ENCODE results near the gene ATP7B.

Gene ATP7B

GRCh38 chr13:51943721-51944120, 67.5 kb downstream of the ATP7B start:
- DNase-seq (ENCODE audit: low spot score) = no peak
- TF ChIP-seq, protein P1, sequence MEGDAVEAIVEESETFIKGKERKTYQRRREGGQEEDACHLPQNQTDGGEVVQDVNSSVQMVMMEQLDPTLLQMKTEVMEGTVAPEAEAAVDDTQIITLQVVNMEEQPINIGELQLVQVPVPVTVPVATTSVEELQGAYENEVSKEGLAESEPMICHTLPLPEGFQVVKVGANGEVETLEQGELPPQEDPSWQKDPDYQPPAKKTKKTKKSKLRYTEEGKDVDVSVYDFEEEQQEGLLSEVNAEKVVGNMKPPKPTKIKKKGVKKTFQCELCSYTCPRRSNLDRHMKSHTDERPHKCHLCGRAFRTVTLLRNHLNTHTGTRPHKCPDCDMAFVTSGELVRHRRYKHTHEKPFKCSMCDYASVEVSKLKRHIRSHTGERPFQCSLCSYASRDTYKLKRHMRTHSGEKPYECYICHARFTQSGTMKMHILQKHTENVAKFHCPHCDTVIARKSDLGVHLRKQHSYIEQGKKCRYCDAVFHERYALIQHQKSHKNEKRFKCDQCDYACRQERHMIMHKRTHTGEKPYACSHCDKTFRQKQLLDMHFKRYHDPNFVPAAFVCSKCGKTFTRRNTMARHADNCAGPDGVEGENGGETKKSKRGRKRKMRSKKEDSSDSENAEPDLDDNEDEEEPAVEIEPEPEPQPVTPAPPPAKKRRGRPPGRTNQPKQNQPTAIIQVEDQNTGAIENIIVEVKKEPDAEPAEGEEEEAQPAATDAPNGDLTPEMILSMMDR (IDR thresholded peaks at IDR 0.05; ENCODE audit: extremely low read depth, missing control alignments) = no peak

- TF ChIP-seq, protein P1 (IDR thresholded peaks at IDR 0.05; ENCODE audit: extremely low read depth, missing control alignments) = no peak
- no peak for DNase-seq (ENCODE audit: low spot score)
These were observed 69.1 kb downstream of the ATP7B start for GRCh38 chr13:51942189-51942588.

DNA sequence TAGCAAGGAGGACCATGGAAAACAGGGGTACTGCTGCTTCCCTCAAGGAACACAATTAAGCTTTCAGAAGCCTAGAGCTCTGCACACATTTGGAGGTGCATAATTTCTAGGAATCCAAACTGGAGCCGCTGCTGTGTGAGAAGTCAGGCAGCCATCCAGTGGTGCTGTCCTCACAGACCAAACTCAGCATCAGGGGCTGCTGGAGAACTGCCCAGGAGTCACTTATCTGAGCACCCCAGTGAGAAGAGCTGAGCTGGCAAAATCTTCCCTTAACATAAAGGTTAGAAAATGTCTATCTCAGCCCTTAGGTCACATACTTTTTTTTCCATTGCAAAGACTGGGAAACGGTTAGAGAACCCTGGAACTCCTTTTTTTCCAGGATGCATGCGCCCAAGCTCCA, 72.8 kb downstream of the ATP7B start:
- TF ChIP-seq, protein P1 (IDR thresholded peaks at IDR 0.05; ENCODE audit: extremely low read depth, missing control alignments) = no peak
- no peak for DNase-seq (ENCODE audit: low spot score)

- TF ChIP-seq, protein P1 (IDR thresholded peaks at IDR 0.05; ENCODE audit: extremely low read depth, missing control alignments) = no peak
- no peak for DNase-seq (ENCODE audit: low spot score)
These were observed 73.6 kb downstream of the ATP7B start for GRCh38 chr13:51937320-51938290.

GRCh38 chr13:51935326-51936171, 75.7 kb downstream of the ATP7B start:
- TF ChIP-seq, protein P1 (IDR thresholded peaks at IDR 0.05; ENCODE audit: extremely low read depth, missing control alignments) = peak; percentile 11
- DNase-seq (ENCODE audit: low spot score) = no peak

GRCh38 chr13:51934461-51935087, 76.7 kb downstream of the ATP7B start:
- TF ChIP-seq, protein P1 (IDR thresholded peaks at IDR 0.05; ENCODE audit: extremely low read depth, missing control alignments) = no peak
- DNase-seq (ENCODE audit: low spot score) = no peak
